AG20443 (cell line): ENCODE results near the gene ITGA1.
"Not testable (repeated sequence)": the region's sequence is repeated elsewhere in the genome, so short reads cannot be mapped to it uniquely, and the experiment has no call there.

Experiments used
- DNase-seq: peaks from one replicate; pipeline ENCODE4 v3.0.0; 2012; ENCODE audit warnings: low spot score, mixed read lengths

The ITGA1 gene

GRCh38 chr5:52787600-52788504 lies at the start of gene ITGA1, which contains the start of gene PELO:
Gene ITGA1 (plus strand): TSS chr5:52787916. CDS start chr5:52788354, 438 bp downstream.
Gene PELO (plus strand): TSS chr5:52787916. CDS start chr5:52800395, 12,479 bp downstream.
- peak; percentile 84 for DNase-seq

GRCh38 chr5:52738095-52738506 lies 49.6 kb upstream of the ITGA1 start:
- no peak for DNase-seq

- no peak for DNase-seq
Observed at GRCh38 chr5:52740007-52740406, 47.7 kb upstream of the ITGA1 start.

- no peak for DNase-seq
Observed at GRCh38 chr5:52743012-52743411, 44.7 kb upstream of the ITGA1 start.

- DNase-seq: no peak
Observed at GRCh38 chr5:52743529-52743928, 44.2 kb upstream of the ITGA1 start.

GRCh38 chr5:52743970-52744369 lies 43.7 kb upstream of the ITGA1 start:
- DNase-seq: peak; percentile 38

GRCh38 chr5:52744867-52745458 lies 42.8 kb upstream of the ITGA1 start:
- DNase-seq: not testable (repeated sequence)

- peak; percentile 33 for DNase-seq
Observed at GRCh38 chr5:52746539-52746938, 41.2 kb upstream of the ITGA1 start.

GRCh38 chr5:52748590-52748989 lies 39.1 kb upstream of the ITGA1 start:
- no peak for DNase-seq

GRCh38 chr5:52749666-52750065 lies 38.0 kb upstream of the ITGA1 start:
- DNase-seq: no peak

GRCh38 chr5:52751137-52751536 lies 36.6 kb upstream of the ITGA1 start:
- DNase-seq: no peak

GRCh38 chr5:52754051-52754450 lies 33.7 kb upstream of the ITGA1 start:
- no peak for DNase-seq

- DNase-seq: peak; percentile 20
Observed at GRCh38 chr5:52757527-52757926, 30.2 kb upstream of the ITGA1 start.

- no peak for DNase-seq
Observed at GRCh38 chr5:52758014-52758413, 29.7 kb upstream of the ITGA1 start.

- DNase-seq: no peak
Observed at GRCh38 chr5:52759331-52759730, 28.4 kb upstream of the ITGA1 start.

GRCh38 chr5:52760695-52761366 lies 26.9 kb upstream of the ITGA1 start:
- no peak for DNase-seq

GRCh38 chr5:52767217-52767743 lies 20.4 kb upstream of the ITGA1 start:
- DNase-seq: no peak

- no peak for DNase-seq
Observed at GRCh38 chr5:52767766-52768480, 19.8 kb upstream of the ITGA1 start.

- DNase-seq: no peak
Observed at GRCh38 chr5:52769061-52769460, 18.7 kb upstream of the ITGA1 start.

GRCh38 chr5:52770287-52770939 lies 17.3 kb upstream of the ITGA1 start:
- DNase-seq: no peak

GRCh38 chr5:52771343-52772039 lies 16.2 kb upstream of the ITGA1 start:
- DNase-seq: no peak
